WTC11 (cell line): ENCODE measurements around the gene CD244. TPM values are rescaled to one million over a fixed set of nuclear protein-coding genes. Genes with fewer than 3 reads are reported as not detected.
"Not testable (repeated sequence)": the region's sequence is repeated elsewhere in the genome, so short reads cannot be mapped to it uniquely, and the experiment has no call there.

ENCODE experiments used
- ATAC-seq: fragments of 200-7000 bp; cut with Tn5 transposase; 2 replicates; pipeline ENCODE4 v1.10.0; 2021; ENCODE audit warnings: mild to moderate bottlenecking, moderate library complexity
- CTCF ChIA-PET: fragments of 300-600 bp; sonication (Branson Sonifier 250); formaldehyde crosslinking; loops from one replicate; lab custom pipeline; 2021; ENCODE audit warnings: antibody characterized with exemption; lab: Charles Lee
- POLR2A ChIA-PET: fragments of 350-600 bp; sonication (Branson Sonifier 250); formaldehyde crosslinking; loops from one replicate; lab custom pipeline; 2021; ENCODE audit warnings: antibody characterized with exemption; lab: Charles Lee
- DNase-seq: peaks from one replicate; pipeline ENCODE4 v3.0.0; 2021; ENCODE audit warnings: low spot score
- H3K27ac Mint-ChIP-seq: 2 replicates; pipeline ENCODE4 v1.8.0; 2021; ENCODE audit warnings: mixed read lengths
- H3K27me3 Mint-ChIP-seq: 2 replicates; pipeline ENCODE4 v1.8.0; 2021; ENCODE audit warnings: low read depth, mild to moderate bottlenecking, moderate library complexity, mixed read lengths
- H3K36me3 Mint-ChIP-seq: 2 replicates; pipeline ENCODE4 v1.8.0; 2021; ENCODE audit warnings: mixed read lengths
- H3K4me1 Mint-ChIP-seq: 2 replicates; pipeline ENCODE4 v1.8.0; 2022; ENCODE audit warnings: mixed read lengths
- H3K4me3 Mint-ChIP-seq: 2 replicates; pipeline ENCODE4 v1.8.0; 2021; ENCODE audit warnings: mild to moderate bottlenecking, moderate library complexity, mixed read lengths
- H3K9me3 Mint-ChIP-seq: 2 replicates; pipeline ENCODE4 v1.8.0; 2021; ENCODE audit warnings: mixed read lengths
- ARID4B ChIP-seq: sonication (generic); formaldehyde crosslinking; IDR thresholded peaks from 2 replicates; pipeline ENCODE4 v1.8.0; 2023; ENCODE audit warnings: missing genetic modification reagents, mild to moderate bottlenecking, borderline replicate concordance
- ATF1 ChIP-seq: sonication (generic); formaldehyde crosslinking; IDR thresholded peaks from 2 replicates; pipeline ENCODE4 v1.8.1; 2023; ENCODE audit warnings: mild to moderate bottlenecking, moderate library complexity, missing genetic modification reagents
- EMX1 ChIP-seq: fragments of 250-450 bp; sonication (Bioruptor Pico); IDR thresholded peaks from 2 replicates; pipeline ENCODE4 v1.8.0; 2021; ENCODE audit warnings: mild to moderate bottlenecking
- JAZF1 ChIP-seq: fragments of 250-450 bp; sonication (Bioruptor Pico); IDR thresholded peaks from 2 replicates; pipeline ENCODE4 v1.9.0; 2021; ENCODE audit warnings: moderate library complexity, mild to moderate bottlenecking, inconsistent platforms
- KAT7 ChIP-seq: sonication (generic); formaldehyde crosslinking; IDR thresholded peaks from 2 replicates; pipeline ENCODE4 v1.8.1; 2023; ENCODE audit warnings: missing genetic modification reagents, mild to moderate bottlenecking, borderline replicate concordance
- NR3C1 ChIP-seq: sonication (generic); formaldehyde crosslinking; conservative IDR thresholded peaks from 2 replicates; pipeline ENCODE4 v1.8.1; 2023; ENCODE audit warnings: low read depth, mild to moderate bottlenecking, missing genetic modification reagents
- TCF7 ChIP-seq: sonication (generic); formaldehyde crosslinking; IDR thresholded peaks from 2 replicates; pipeline ENCODE4 v1.8.0; 2022; ENCODE audit warnings: mild to moderate bottlenecking, low read depth, missing genetic modification reagents, moderate library complexity
- ZNF263 ChIP-seq: sonication (generic); formaldehyde crosslinking; IDR thresholded peaks from 2 replicates; pipeline ENCODE4 v1.8.1; 2022; ENCODE audit warnings: low read depth, mild to moderate bottlenecking, moderate library complexity, missing genetic modification reagents
- ZNF317 ChIP-seq: sonication (generic); formaldehyde crosslinking; IDR thresholded peaks from 2 replicates; pipeline ENCODE4 v1.8.1; 2023; ENCODE audit warnings: low read depth, mild to moderate bottlenecking, moderate library complexity, missing genetic modification reagents, borderline replicate concordance
- total RNA-seq: library from RNA; stranded (reverse); gene quantifications from 3 replicates; pipeline ENCODE4 v1.2.3, GENCODE V29; 2021
- TF ChIP-seq, protein P1 (sequence below): sonication (generic); formaldehyde crosslinking; IDR thresholded peaks from 2 replicates; pipeline ENCODE4 v1.8.0; 2022; ENCODE audit warnings: missing genetic modification reagents
- TF ChIP-seq, protein P2 (sequence below): fragments of 250-450 bp; sonication (Bioruptor Pico); IDR thresholded peaks from 2 replicates; pipeline ENCODE4 v2.1.2; 2022; ENCODE audit warnings: mild to moderate bottlenecking, moderate library complexity
- TF ChIP-seq, protein P3 (sequence below): sonication (generic); formaldehyde crosslinking; conservative IDR thresholded peaks from 2 replicates; pipeline ENCODE4 v1.8.1; 2022; ENCODE audit warnings: mild to moderate bottlenecking, missing genetic modification reagents
- TF ChIP-seq, protein P4 (sequence below): sonication (generic); formaldehyde crosslinking; IDR thresholded peaks from 2 replicates; pipeline ENCODE4 v1.8.0; 2022; ENCODE audit warnings: mild to moderate bottlenecking, missing genetic modification reagents
- TF ChIP-seq, protein P5 (sequence below): sonication (generic); formaldehyde crosslinking; IDR thresholded peaks from 2 replicates; pipeline ENCODE4 v1.8.0; 2023; ENCODE audit warnings: mild to moderate bottlenecking, missing genetic modification reagents

The CD244 gene
- total RNA-seq, 1 experiment from 2014 or later: not detected

GRCh38 chr1:160876311-160876710 is 13.6 kb upstream of the CD244 start (continued):
- TF ChIP-seq, protein P1, sequence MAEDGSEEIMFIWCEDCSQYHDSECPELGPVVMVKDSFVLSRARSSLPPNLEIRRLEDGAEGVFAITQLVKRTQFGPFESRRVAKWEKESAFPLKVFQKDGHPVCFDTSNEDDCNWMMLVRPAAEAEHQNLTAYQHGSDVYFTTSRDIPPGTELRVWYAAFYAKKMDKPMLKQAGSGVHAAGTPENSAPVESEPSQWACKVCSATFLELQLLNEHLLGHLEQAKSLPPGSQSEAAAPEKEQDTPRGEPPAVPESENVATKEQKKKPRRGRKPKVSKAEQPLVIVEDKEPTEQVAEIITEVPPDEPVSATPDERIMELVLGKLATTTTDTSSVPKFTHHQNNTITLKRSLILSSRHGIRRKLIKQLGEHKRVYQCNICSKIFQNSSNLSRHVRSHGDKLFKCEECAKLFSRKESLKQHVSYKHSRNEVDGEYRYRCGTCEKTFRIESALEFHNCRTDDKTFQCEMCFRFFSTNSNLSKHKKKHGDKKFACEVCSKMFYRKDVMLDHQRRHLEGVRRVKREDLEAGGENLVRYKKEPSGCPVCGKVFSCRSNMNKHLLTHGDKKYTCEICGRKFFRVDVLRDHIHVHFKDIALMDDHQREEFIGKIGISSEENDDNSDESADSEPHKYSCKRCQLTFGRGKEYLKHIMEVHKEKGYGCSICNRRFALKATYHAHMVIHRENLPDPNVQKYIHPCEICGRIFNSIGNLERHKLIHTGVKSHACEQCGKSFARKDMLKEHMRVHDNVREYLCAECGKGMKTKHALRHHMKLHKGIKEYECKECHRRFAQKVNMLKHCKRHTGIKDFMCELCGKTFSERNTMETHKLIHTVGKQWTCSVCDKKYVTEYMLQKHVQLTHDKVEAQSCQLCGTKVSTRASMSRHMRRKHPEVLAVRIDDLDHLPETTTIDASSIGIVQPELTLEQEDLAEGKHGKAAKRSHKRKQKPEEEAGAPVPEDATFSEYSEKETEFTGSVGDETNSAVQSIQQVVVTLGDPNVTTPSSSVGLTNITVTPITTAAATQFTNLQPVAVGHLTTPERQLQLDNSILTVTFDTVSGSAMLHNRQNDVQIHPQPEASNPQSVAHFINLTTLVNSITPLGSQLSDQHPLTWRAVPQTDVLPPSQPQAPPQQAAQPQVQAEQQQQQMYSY (CRISPR knock-in tag): no peak
- TF ChIP-seq ZNF263 (CRISPR knock-in tag) (no peak), EMX1 (CRISPR knock-in tag) (no peak), NR3C1 (no peak), TCF7 (CRISPR knock-in tag) (no peak), KAT7 (CRISPR knock-in tag) (no peak)
- TF ChIP-seq, protein P2, sequence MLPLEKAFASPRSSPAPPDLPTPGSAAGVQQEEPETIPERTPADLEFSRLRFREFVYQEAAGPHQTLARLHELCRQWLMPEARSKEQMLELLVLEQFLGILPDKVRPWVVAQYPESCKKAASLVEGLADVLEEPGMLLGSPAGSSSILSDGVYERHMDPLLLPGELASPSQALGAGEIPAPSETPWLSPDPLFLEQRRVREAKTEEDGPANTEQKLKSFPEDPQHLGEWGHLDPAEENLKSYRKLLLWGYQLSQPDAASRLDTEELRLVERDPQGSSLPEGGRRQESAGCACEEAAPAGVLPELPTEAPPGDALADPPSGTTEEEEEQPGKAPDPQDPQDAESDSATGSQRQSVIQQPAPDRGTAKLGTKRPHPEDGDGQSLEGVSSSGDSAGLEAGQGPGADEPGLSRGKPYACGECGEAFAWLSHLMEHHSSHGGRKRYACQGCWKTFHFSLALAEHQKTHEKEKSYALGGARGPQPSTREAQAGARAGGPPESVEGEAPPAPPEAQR (CRISPR knock-in tag): no peak
- TF ChIP-seq, protein P3, sequence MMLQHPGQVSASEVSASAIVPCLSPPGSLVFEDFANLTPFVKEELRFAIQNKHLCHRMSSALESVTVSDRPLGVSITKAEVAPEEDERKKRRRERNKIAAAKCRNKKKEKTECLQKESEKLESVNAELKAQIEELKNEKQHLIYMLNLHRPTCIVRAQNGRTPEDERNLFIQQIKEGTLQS (CRISPR knock-in tag): no peak
- TF ChIP-seq, protein P4, sequence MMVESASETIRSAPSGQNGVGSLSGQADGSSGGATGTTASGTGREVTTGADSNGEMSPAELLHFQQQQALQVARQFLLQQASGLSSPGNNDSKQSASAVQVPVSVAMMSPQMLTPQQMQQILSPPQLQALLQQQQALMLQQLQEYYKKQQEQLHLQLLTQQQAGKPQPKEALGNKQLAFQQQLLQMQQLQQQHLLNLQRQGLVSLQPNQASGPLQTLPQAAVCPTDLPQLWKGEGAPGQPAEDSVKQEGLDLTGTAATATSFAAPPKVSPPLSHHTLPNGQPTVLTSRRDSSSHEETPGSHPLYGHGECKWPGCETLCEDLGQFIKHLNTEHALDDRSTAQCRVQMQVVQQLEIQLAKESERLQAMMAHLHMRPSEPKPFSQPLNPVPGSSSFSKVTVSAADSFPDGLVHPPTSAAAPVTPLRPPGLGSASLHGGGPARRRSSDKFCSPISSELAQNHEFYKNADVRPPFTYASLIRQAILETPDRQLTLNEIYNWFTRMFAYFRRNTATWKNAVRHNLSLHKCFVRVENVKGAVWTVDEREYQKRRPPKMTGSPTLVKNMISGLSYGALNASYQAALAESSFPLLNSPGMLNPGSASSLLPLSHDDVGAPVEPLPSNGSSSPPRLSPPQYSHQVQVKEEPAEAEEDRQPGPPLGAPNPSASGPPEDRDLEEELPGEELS (CRISPR knock-in tag): no peak
- TF ChIP-seq, all 79 proteins: peak for 0

DNA sequence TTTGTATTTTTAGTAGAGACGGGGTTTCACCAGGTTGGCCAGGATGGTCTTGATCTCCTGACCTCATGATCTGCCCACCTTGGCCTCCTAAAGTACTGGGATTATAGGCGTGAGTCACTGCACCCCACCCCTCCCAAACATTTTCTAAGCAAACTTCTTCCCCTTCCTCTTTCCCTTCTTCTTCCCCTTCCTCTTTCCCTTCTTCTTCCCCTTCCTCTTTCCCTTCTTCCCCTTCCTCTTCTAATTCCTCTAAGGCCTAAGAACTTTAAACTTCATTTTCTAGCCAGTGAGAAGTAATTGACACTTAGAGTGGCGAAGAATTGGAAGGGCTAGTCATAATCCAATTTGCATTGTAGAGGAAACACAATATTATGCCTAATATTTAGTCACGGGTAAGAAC is 12.9 kb upstream of the CD244 start:
- H3K27ac Mint-ChIP-seq, CTCF ChIA-PET, POLR2A ChIA-PET, H3K36me3 Mint-ChIP-seq, H3K4me3 Mint-ChIP-seq, ATAC-seq, H3K27me3 Mint-ChIP-seq, H3K9me3 Mint-ChIP-seq, DNase-seq: not testable (repeated sequence)
- H3K4me1 Mint-ChIP-seq: peaks cover 14% of the 10 kb centered on the region

DNA sequence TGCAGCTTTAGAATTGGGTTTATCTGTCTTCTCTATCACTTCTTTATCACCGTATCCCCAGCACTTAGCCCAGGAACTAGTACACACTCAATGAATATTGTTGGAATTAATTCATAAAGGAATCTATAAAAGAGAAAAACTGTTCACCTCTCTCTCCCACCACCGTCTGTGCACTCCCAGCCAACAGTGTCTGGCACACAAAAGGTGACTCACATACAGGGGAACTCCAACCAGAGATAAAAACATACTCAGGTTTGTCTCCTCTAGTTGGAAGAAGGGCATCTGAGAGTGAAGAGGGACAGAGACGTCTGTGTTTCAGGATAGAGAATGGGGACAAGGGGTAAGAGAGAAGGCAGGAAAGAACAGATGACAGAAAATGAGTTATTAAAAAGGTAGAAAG is 12.2 kb upstream of the CD244 start:
- Mint-ChIP-seq H3K4me3 (no peak overlapping the region), H3K9me3 (peaks cover 4% of the 10 kb centered on the region; the same call in 1 of the 2 replicates), H3K27ac (no peak overlapping the region), H3K27me3 (no peaks in the 10 kb centered on the region), H3K4me1 (peaks cover 14% of the 10 kb centered on the region), H3K36me3 (no peaks in the 10 kb centered on the region)
- ATAC-seq (no peak), DNase-seq (no peak)
- CTCF ChIA-PET: no interaction called here
- POLR2A ChIA-PET: no interaction called here
- TF ChIP-seq, protein P2 (CRISPR knock-in tag): no peak
- TF ChIP-seq JAZF1 (CRISPR knock-in tag) (no peak), ZNF317 (CRISPR knock-in tag) (no peak), ZNF263 (CRISPR knock-in tag) (no peak), ATF1 (no peak), ARID4B (CRISPR knock-in tag) (no peak)
- TF ChIP-seq, protein P5, sequence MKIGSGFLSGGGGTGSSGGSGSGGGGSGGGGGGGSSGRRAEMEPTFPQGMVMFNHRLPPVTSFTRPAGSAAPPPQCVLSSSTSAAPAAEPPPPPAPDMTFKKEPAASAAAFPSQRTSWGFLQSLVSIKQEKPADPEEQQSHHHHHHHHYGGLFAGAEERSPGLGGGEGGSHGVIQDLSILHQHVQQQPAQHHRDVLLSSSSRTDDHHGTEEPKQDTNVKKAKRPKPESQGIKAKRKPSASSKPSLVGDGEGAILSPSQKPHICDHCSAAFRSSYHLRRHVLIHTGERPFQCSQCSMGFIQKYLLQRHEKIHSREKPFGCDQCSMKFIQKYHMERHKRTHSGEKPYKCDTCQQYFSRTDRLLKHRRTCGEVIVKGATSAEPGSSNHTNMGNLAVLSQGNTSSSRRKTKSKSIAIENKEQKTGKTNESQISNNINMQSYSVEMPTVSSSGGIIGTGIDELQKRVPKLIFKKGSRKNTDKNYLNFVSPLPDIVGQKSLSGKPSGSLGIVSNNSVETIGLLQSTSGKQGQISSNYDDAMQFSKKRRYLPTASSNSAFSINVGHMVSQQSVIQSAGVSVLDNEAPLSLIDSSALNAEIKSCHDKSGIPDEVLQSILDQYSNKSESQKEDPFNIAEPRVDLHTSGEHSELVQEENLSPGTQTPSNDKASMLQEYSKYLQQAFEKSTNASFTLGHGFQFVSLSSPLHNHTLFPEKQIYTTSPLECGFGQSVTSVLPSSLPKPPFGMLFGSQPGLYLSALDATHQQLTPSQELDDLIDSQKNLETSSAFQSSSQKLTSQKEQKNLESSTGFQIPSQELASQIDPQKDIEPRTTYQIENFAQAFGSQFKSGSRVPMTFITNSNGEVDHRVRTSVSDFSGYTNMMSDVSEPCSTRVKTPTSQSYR (CRISPR knock-in tag): no peak
